ENCODE measurements around the gene GPRC5B.

The GPRC5B gene

GRCh38 chr16:19809121-19809635 lies 75.5 kb downstream of the GPRC5B start:
- no peak for DNase-seq

GRCh38 chr16:19808061-19808641 lies 76.5 kb downstream of the GPRC5B start:
- DNase-seq = no peak

Data from DMS53 (cell line).